Liver (tissue), 9 donors: ENCODE data around the gene SHB. TPM values are rescaled to one million over a fixed set of nuclear protein-coding genes. Genes with fewer than 3 reads are reported as not detected.

Experiments used
- DNase-seq: peaks from one replicate; pipeline ENCODE4 v3.0.0-alpha.2; 2017; ENCODE audit warnings: low spot score
- H3K27ac ChIP-seq, 2 donors: one replicate each; pipeline ENCODE4 v1.7.0; 2013; ENCODE audit warnings: inconsistent platforms in 2 of 2, low read length in 2 of 2, control low read depth in 1 of 2, low read depth in 1 of 2, mild to moderate bottlenecking in 1 of 2
- H3K27me3 ChIP-seq, 4 donors: one replicate each; pipeline versions ENCODE4 v1.6.1 to v1.7.0; 2013; ENCODE audit warnings: low read length in 3 of 4, inconsistent platforms in 1 of 4, mild to moderate bottlenecking in 1 of 4, moderate library complexity in 1 of 4; ENCODE audit not compliant: control insufficient read depth in 4 of 4, insufficient read depth in 4 of 4
- H3K36me3 ChIP-seq, 4 donors: one replicate each; pipeline versions ENCODE4 v1.6.1 to v1.7.0; 2013; ENCODE audit warnings: low read length in 3 of 4, mild to moderate bottlenecking in 3 of 4, low read depth in 1 of 4, moderate library complexity in 1 of 4; ENCODE audit not compliant: control insufficient read depth in 4 of 4, insufficient read depth in 3 of 4
- H3K4me1 ChIP-seq, 4 donors: one replicate each; pipeline versions ENCODE4 v1.6.1 to v1.7.0; 2013; ENCODE audit warnings: low read length in 3 of 4, mild to moderate bottlenecking in 3 of 4, moderate library complexity in 1 of 4; ENCODE audit not compliant: control insufficient read depth in 4 of 4, insufficient read depth in 4 of 4
- H3K4me3 ChIP-seq, 3 donors: one replicate each; pipeline versions ENCODE4 v1.6.1 to v1.7.0; 2013; ENCODE audit warnings: low read length in 3 of 3, control low read depth in 1 of 3, low read depth in 1 of 3, mild to moderate bottlenecking in 1 of 3
- H3K9ac ChIP-seq, 2 donors: one replicate each; pipeline ENCODE4 v1.7.0; 2013; ENCODE audit warnings: low read length in 2 of 2, mild to moderate bottlenecking in 2 of 2, moderate library complexity in 2 of 2, control low read depth in 1 of 2, low read depth in 1 of 2
- H3K9me3 ChIP-seq, 4 donors: one replicate each; pipeline versions ENCODE4 v1.6.1 to v1.7.0; 2013; ENCODE audit warnings: low read length in 3 of 4; ENCODE audit not compliant: control insufficient read depth in 4 of 4
- ATF3 ChIP-seq: IDR thresholded peaks from 2 replicates; pipeline ENCODE4 v1.6.1; 2016; ENCODE audit warnings: antibody characterized with exemption
- EGR1 ChIP-seq, 2 donors: IDR thresholded peaks; 2 replicates each; pipeline ENCODE4 v1.6.1; 2016 to 2018; ENCODE audit warnings: antibody characterized with exemption in 2 of 2, low read depth in 2 of 2
- FOXA1 ChIP-seq: IDR thresholded peaks from 2 replicates; pipeline ENCODE4 v1.6.1; 2016; ENCODE audit warnings: antibody characterized with exemption
- FOXA2 ChIP-seq: IDR thresholded peaks from 2 replicates; pipeline ENCODE4 v1.6.1; 2016; ENCODE audit warnings: antibody characterized with exemption
- GABPA ChIP-seq, 2 donors: IDR thresholded peaks in 1 of 2; conservative IDR thresholded peaks in 1 of 2; 2 replicates each; pipeline ENCODE4 v1.6.1; 2016; ENCODE audit warnings: antibody characterized with exemption in 2 of 2, mild to moderate bottlenecking in 1 of 2, moderate library complexity in 1 of 2
- HNF4A ChIP-seq, 2 donors: conservative IDR thresholded peaks; 2 replicates each; pipeline ENCODE4 v1.6.1; 2016; ENCODE audit warnings: antibody characterized with exemption in 2 of 2, mild to moderate bottlenecking in 2 of 2
- HNF4G ChIP-seq: IDR thresholded peaks from 2 replicates; pipeline ENCODE4 v1.6.1; 2016; ENCODE audit warnings: antibody characterized with exemption
- JUND ChIP-seq, 2 donors: IDR thresholded peaks; 2 replicates each; pipeline ENCODE4 v1.6.1; 2016; ENCODE audit warnings: antibody characterized with exemption in 2 of 2
- NR2F2 ChIP-seq: IDR thresholded peaks from 2 replicates; pipeline ENCODE4 v1.6.1; 2016; ENCODE audit warnings: antibody characterized with exemption
- RAD21 ChIP-seq, 2 donors: IDR thresholded peaks; 2 replicates each; pipeline ENCODE4 v1.6.1; 2016; ENCODE audit warnings: antibody characterized with exemption in 2 of 2, mild to moderate bottlenecking in 2 of 2
- REST ChIP-seq: IDR thresholded peaks from 2 replicates; pipeline ENCODE4 v1.6.1; 2016; ENCODE audit warnings: antibody characterized with exemption, mild to moderate bottlenecking
- RXRA ChIP-seq, 2 donors: IDR thresholded peaks; 2 replicates each; pipeline ENCODE4 v1.6.1; 2017 to 2018; ENCODE audit warnings: antibody characterized with exemption in 2 of 2, mild to moderate bottlenecking in 1 of 2
- SP1 ChIP-seq: IDR thresholded peaks from 2 replicates; pipeline ENCODE4 v1.6.1; 2018; ENCODE audit warnings: antibody characterized with exemption, mild to moderate bottlenecking
- TAF1 ChIP-seq: conservative IDR thresholded peaks from 2 replicates; pipeline ENCODE4 v1.6.1; 2016; ENCODE audit warnings: antibody characterized with exemption, mild to moderate bottlenecking
- YY1 ChIP-seq: IDR thresholded peaks from 2 replicates; pipeline ENCODE4 v1.6.1; 2016; ENCODE audit warnings: antibody characterized with exemption, mild to moderate bottlenecking
- WGBS: extraction: QIAGEN DNeasy Blood & Tissue Kit; methylation state at CpG from one replicate; pipeline ENCODE4 v1.1.7; 2013; 5-methylcytosine and 5-hydroxymethylcytosine counted together
- polyA plus RNA-seq, 2 donors: library from polyadenylated mRNA; stranded (reverse) in 1 of 2; unstranded in 1 of 2; fragments of 200-250 nt in 1 of 2; fragments of >200 nt in 1 of 2; fragmentation: Nextera tagmentation in 1 of 2; extraction: Ambion mirVana in 1 of 2; gene quantifications; one replicate each; pipeline versions ENCODE4 v1.2.1 to v1.2.3, GENCODE V29; 2013 to 2015
- total RNA-seq, 2 donors: library from RNA; depleted of rRNA; stranded (reverse); fragments of >200 nt; gene quantifications; one replicate each; pipeline ENCODE4 v1.2.3, GENCODE V29; 2014
- TF ChIP-seq, protein P1 (sequence below): IDR thresholded peaks from 2 replicates; pipeline ENCODE4 v1.6.1; 2016; ENCODE audit warnings: antibody characterized with exemption
- TF ChIP-seq, protein P2 (sequence below): IDR thresholded peaks from 2 replicates; pipeline ENCODE4 v1.6.1; 2016; ENCODE audit warnings: antibody characterized with exemption
- TF ChIP-seq, protein P3 (sequence below): fragments of 150-350 bp; IDR thresholded peaks from 2 replicates; pipeline ENCODE4 v1.5.1; 2017; ENCODE audit warnings: improper control_type of control experiment, low read depth, low read length; ENCODE audit not compliant: missing input control
- donor health status: healthy.
- donor health status: healthy.
- donor health status: healthy.
- donor health status: healthy.
- donor health status: healthy.

Gene SHB
- total and polyA plus RNA-seq, 4 donors, result 3.4 to 17.3 (median 7.0) TPM

DNA sequence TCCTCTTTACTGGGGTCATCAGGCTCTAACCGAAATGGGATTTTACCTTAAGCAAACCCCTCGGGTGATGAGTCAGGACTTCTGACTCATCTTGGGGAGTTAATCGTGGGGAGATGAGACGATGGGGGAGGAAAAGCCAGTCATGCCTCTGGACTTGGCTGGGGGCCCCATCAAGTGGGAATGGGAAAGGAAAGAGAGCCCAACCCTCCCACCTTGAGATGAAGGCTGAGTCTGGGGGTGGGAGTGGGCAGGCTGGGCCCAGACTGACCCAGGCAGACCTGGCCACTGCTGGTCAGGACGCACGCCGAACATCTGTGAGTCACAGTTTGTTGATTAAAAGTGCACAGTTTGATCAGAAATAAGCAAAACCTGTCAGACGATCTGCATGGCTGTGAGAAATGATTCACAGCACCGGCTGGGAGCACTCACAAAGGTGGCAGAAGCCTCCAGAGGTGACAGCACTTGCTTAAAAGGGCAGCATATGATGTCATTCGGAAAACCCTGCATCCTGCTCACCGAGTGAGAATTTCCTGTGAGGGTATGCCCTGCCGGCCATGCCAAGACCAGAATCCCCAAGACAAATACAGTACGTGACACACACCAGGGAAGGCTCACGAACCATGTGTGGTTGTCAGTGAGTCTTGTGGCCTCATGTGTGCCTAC is 115.1 kb downstream of the SHB start:
- DNase-seq, result no peak
- Histone ChIP-seq H3K9ac (no peak overlapping the region), H3K4me3 (no peak overlapping the region), H3K4me1 (no peaks in the 10 kb centered on the region), H3K9me3 (no peaks in the 10 kb centered on the region), H3K27me3 (no peaks in the 10 kb centered on the region), H3K27ac (peak overlapping the region in 1 of 2 donors; percentile 17), H3K36me3 (peaks cover 5 to 67% (median 31%) of the 10 kb centered on the region in 4 donors)
- TF ChIP-seq YY1 (no peak), TAF1 (no peak), FOXA2 (no peak), FOXA1 (no peak), ATF3 (no peak), GABPA (IDR thresholded peaks at IDR 0.05 in 1 of 2, conservative IDR thresholded peaks at IDR 0.05 in 1 of 2) (no peak), RXRA (IDR thresholded peaks at IDR 0.05) (no peak), SP1 (no peak), HNF4G (no peak), RAD21 (IDR thresholded peaks at IDR 0.05) (no peak), HNF4A (conservative IDR thresholded peaks at IDR 0.05) (no peak), NR2F2 (no peak), EGR1 (IDR thresholded peaks at IDR 0.05; ENCODE audit: low read depth in 2 of 2) (no peak), REST (no peak), JUND (IDR thresholded peaks at IDR 0.05) (no peak)
- TF ChIP-seq, protein P1, sequence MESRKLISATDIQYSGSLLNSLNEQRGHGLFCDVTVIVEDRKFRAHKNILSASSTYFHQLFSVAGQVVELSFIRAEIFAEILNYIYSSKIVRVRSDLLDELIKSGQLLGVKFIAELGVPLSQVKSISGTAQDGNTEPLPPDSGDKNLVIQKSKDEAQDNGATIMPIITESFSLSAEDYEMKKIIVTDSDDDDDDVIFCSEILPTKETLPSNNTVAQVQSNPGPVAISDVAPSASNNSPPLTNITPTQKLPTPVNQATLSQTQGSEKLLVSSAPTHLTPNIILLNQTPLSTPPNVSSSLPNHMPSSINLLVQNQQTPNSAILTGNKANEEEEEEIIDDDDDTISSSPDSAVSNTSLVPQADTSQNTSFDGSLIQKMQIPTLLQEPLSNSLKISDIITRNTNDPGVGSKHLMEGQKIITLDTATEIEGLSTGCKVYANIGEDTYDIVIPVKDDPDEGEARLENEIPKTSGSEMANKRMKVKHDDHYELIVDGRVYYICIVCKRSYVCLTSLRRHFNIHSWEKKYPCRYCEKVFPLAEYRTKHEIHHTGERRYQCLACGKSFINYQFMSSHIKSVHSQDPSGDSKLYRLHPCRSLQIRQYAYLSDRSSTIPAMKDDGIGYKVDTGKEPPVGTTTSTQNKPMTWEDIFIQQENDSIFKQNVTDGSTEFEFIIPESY, result no peak
- TF ChIP-seq, protein P2, sequence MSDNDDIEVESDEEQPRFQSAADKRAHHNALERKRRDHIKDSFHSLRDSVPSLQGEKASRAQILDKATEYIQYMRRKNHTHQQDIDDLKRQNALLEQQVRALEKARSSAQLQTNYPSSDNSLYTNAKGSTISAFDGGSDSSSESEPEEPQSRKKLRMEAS, result no peak
- TF ChIP-seq, protein P3, sequence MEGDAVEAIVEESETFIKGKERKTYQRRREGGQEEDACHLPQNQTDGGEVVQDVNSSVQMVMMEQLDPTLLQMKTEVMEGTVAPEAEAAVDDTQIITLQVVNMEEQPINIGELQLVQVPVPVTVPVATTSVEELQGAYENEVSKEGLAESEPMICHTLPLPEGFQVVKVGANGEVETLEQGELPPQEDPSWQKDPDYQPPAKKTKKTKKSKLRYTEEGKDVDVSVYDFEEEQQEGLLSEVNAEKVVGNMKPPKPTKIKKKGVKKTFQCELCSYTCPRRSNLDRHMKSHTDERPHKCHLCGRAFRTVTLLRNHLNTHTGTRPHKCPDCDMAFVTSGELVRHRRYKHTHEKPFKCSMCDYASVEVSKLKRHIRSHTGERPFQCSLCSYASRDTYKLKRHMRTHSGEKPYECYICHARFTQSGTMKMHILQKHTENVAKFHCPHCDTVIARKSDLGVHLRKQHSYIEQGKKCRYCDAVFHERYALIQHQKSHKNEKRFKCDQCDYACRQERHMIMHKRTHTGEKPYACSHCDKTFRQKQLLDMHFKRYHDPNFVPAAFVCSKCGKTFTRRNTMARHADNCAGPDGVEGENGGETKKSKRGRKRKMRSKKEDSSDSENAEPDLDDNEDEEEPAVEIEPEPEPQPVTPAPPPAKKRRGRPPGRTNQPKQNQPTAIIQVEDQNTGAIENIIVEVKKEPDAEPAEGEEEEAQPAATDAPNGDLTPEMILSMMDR, result no peak
- WGBS, result 79% methylated on average over 14 of the region's 14 CpGs
